Hair follicular keratinocyte (primary cell): ENCODE data around the gene ZNF821. TPM values are rescaled to one million over a fixed set of nuclear protein-coding genes. Genes with fewer than 3 reads are reported as not detected.

ENCODE experiments used
- total RNA-seq: library from RNA; depleted of rRNA; stranded (reverse); fragments of >200 nt; gene quantifications from 2 replicates; pipeline ENCODE4 v1.2.3, GENCODE V29; 2015

Gene ZNF821
- total RNA-seq, result 1.0 and 1.9 TPM in 2 replicates

DNA sequence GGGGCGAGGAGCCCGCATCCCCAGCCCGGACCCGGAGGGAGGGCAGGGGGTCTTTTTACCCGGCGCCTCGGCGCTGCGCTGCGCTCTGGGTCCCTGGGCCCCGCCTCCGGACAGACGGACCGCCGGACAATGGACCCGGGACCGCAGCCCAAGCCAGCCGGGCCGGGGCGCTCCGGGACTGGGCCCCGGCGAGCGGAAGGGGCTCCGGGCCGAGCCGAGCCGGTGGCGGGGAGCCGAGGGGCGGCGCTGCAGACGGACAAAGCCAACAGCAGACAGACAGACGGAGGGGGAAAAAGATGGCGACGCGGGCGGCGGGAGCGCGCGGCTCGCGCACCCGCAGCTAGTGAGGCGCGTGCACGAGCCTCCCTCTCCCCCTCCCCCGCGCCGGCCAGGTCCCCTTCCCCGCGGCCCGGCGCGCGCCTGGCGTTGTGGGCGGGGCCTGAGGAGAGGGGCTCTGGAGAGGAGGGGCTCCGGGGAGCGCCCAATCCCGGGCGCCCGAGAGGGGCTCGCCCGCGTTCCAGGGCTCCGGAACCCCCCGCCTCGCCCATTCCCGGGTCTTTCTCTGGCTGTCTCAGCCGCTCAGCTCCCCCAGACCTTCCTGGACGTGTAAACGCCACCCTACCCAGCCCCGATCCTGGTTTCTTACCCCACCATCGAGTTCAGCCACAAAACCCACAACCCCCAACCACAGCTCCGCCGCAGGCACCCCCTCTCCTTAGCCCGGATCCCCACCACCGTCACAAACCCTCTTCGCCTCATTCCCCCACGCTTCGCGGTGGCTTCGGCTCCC lies at the start of gene ZNF821:
TSS of gene ZNF821 (minus strand) at position 334 of the 790 bp plus-strand sequence. CDS start 4,236 bp downstream, outside the sequence.

GRCh38 chr16:71894921-71895678 lies 11.1 kb upstream of the ZNF821 start, which contains the start of gene IST1:
Gene IST1 (plus strand): TSS chr16:71895531. CDS start chr16:71915641, 20,110 bp downstream.

GRCh38 chr16:71845639-71846430 lies 38.1 kb downstream of the ZNF821 start, which contains the start of gene ATXN1L:
Gene ATXN1L (plus strand): TSS chr16:71845976. CDS start chr16:71849741, 3,765 bp downstream.

Other genes starting within 250 kb of the ZNF821 start
- 4.5 and 6.0 TPM in 2 replicates for gene PHLPP2, start 159.5 kb downstream of the ZNF821 start, total RNA-seq
- gene AP1G1, start 75.3 kb downstream of the ZNF821 start, total RNA-seq, result 38.4 and 40.5 TPM in 2 replicates
- 7.5 and 9.6 TPM in 2 replicates for gene ATXN1L, start 38.2 kb downstream of the ZNF821 start, total RNA-seq
- 112 and 116 TPM in 2 replicates for gene IST1, start 11.3 kb upstream of the ZNF821 start, total RNA-seq
- not detected in 2 replicates for gene PKD1L3, start 116.2 kb upstream of the ZNF821 start, total RNA-seq
- gene DHODH, start 124.6 kb upstream of the ZNF821 start, total RNA-seq, result 4.2 and 6.6 TPM in 2 replicates
- not detected in 2 replicates for gene HP, start 170.3 kb upstream of the ZNF821 start, total RNA-seq
- gene HPR, start 179.0 kb upstream of the ZNF821 start, total RNA-seq, result not detected in 2 replicates
- 7.8 and 9.1 TPM in 2 replicates for gene TXNL4B, start 209.4 kb upstream of the ZNF821 start, total RNA-seq
- 32.5 and 37.7 TPM in 2 replicates for gene DHX38, start 209.7 kb upstream of the ZNF821 start, total RNA-seq